GM12875 (cell line): ENCODE results near the gene PDLIM1.

Experiments used
- H3K4me3 ChIP-seq: one replicate; pipeline ENCODE4 v1.5.1; 2011; ENCODE audit warnings: low read depth, low read length, control low read depth
- TF ChIP-seq, protein P1 (sequence below): IDR thresholded peaks from 2 replicates; pipeline ENCODE4 v1.5.1; 2011; ENCODE audit warnings: low read depth, mild to moderate bottlenecking, control low read depth, inconsistent platforms, low read length, moderate library complexity, borderline replicate concordance; ENCODE audit not compliant: insufficient read depth

The PDLIM1 gene

DNA sequence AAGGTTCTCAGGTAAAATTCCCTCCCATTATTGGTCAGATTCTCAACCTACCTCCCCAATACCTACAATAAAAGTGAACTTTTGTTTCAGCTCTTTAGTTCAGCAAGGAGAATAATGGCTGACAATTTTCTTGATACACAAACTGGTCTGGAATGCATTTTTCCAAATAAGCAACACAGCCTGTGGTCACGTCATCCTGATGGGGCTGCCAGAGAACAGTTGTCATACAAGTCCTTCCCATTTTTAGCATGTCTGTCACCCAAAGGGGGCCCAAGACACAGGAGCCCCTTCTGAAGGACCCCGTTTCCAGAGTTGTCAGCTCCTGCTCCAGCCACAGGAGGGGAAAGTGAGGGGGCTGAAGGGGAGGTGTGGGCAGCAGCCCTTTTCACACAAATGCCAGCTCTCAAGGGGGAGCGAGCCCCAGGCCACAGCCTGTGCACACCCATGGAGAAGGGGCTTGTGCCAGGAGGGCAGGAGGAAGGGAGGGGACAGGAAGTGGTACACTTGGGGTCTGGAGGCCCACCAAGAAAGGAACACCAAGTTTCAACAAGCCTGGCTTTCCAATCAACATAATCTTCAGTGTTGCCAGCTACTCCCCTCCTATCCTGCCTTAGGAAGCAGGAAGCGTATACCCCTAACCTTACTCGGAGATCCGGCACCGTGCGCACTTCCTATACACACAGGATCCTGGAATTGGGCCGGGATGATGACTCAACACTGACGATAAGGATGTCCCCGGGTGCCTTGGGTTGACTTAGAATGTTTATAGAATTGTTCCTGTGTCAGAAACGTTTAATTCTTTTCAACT lies 43.4 kb upstream of the PDLIM1 start:
- H3K4me3 ChIP-seq, result no peak overlapping the region
- TF ChIP-seq, protein P1, sequence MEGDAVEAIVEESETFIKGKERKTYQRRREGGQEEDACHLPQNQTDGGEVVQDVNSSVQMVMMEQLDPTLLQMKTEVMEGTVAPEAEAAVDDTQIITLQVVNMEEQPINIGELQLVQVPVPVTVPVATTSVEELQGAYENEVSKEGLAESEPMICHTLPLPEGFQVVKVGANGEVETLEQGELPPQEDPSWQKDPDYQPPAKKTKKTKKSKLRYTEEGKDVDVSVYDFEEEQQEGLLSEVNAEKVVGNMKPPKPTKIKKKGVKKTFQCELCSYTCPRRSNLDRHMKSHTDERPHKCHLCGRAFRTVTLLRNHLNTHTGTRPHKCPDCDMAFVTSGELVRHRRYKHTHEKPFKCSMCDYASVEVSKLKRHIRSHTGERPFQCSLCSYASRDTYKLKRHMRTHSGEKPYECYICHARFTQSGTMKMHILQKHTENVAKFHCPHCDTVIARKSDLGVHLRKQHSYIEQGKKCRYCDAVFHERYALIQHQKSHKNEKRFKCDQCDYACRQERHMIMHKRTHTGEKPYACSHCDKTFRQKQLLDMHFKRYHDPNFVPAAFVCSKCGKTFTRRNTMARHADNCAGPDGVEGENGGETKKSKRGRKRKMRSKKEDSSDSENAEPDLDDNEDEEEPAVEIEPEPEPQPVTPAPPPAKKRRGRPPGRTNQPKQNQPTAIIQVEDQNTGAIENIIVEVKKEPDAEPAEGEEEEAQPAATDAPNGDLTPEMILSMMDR, result no peak

DNA sequence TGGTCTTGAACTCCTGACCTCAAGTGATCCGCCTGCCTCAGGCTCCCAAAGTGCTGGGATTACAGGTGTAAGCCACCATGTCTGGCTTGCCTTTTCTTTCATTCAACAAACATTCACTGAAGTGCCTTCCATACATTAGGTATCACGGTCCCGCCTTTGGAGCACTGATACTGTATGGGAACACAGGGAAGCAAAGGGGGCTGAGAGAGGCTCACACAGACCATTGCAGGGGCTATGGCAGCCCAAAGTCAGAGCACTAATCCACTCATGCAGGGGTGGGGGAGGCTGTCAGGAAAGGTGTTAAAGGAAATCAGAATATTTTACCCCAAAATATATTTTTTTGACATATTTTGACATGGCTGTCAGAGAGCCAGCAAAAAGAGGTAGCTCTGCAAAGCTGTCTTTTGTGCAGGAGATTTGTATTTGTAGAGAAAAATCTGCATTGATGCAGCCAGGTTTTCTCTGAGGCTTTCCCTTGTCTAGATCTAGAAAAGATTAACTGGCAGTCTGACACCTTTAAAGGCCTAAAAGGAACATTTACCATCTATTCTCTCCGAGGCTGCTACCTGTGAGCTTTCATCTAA lies 42.0 kb upstream of the PDLIM1 start:
- H3K4me3 ChIP-seq, result no peak overlapping the region
- TF ChIP-seq, protein P1, result no peak

DNA sequence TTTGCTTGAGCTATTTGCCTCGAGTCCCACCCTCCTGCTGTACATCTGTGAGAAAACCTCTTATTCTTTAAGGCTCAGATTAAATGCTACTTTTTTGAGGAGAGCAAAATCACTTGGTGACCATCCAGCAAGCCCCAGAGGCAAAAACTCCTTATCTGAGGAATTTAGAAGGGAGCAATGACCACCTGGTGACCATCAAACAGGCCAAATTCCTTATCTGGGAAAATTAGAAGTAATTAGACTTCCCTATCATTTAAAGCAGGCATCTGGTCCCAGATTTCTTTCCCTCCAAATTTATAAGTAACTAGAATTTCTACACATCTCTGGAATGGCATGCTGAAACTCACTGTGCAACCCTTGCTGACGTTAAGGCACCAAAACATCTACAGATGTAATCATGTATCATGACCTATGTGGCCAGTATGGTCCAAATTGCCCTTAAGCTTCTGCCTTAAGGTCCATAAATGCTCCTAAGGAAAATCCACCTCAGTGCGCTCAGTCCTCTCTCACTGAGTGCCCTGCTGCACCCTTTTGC lies 40.9 kb upstream of the PDLIM1 start:
- TF ChIP-seq, protein P1, result no peak
- H3K4me3 ChIP-seq, result no peak overlapping the region

DNA sequence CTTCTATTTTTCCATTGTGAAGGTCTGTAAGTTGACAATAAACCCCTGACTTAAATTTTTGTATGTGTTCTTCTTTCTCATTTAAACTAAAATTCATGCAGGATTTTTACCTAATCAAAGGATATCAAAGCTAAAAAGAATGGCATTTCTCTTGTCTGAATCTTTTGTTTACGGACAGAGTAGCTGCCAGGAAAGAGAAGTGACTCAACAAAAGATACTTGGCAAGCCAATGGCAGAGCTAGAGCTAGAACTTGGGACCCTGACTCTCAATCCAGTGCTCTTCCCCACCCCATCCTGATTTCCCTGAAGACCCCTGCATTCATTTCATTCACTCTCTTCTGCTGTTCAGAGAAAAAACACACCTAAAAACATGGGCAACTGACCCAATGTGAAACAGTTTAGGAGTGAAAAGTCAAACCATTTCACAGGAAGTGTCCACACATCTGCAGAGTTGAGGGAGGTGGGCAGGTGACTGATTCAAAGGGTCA lies 40.2 kb upstream of the PDLIM1 start:
- TF ChIP-seq, protein P1, result no peak
- H3K4me3 ChIP-seq, result no peak overlapping the region

DNA sequence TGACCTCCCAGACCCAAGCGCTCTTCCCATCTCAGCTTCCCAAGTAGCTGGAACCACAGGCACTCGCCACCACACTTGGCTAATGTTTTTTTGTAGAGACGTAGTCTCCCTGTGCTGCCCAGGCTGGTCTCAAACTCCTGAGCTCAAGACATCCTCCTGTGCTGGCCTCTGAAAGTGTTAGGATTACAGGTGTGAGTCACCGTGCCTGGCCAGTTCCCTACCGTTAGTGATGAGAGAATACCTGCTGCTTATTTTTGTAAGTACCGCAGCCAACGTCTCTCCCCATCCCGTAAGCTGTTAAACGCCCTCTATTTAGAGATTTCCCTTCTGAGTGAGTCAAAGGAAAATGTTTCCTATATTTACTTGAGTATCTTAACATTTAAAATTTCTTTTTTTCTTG lies 38.5 kb upstream of the PDLIM1 start:
- TF ChIP-seq, protein P1, result no peak
- no peak overlapping the region for H3K4me3 ChIP-seq

DNA sequence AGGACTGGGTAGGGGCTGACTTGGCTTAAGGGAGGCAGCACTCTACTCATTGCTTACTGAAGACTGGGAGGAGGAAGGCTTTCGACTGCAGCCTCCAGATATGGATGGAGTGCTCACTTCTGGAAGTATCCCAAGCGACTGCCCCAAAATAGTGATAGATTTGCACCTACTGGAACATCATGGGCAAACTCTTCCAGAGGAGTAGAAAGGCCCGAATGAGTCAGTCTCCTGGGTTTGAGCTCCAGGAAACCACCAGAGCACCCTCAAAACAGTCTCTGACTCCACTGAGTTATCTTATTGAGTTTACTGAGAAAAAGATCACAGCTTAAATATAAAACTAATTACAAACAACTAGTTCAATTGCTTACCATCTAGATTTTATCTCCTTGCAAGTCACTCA lies 37.2 kb upstream of the PDLIM1 start:
- TF ChIP-seq, protein P1, result no peak
- H3K4me3 ChIP-seq, result no peak overlapping the region
